Ishikawa (cell line): Measurements from ENCODE around the gene TUT1.

Source experiments
- CEBPB ChIP-seq: IDR thresholded peaks from 2 replicates; pipeline ENCODE4 v1.6.1; 2012
- CREB1 ChIP-seq: IDR thresholded peaks from 2 replicates; pipeline ENCODE4 v1.6.1; 2012; ENCODE audit warnings: low read depth
- EGR1 ChIP-seq: IDR thresholded peaks from 2 replicates; pipeline ENCODE4 v1.6.1; 2012
- EP300 ChIP-seq: IDR thresholded peaks from 2 replicates; pipeline ENCODE4 v1.6.1; 2012; ENCODE audit warnings: borderline replicate concordance
- FOXM1 ChIP-seq: IDR thresholded peaks from 2 replicates; pipeline ENCODE4 v1.6.1; 2012; ENCODE audit warnings: low read depth, borderline replicate concordance
- NFIC ChIP-seq: IDR thresholded peaks from 2 replicates; pipeline ENCODE4 v1.6.1; 2012
- RAD21 ChIP-seq: IDR thresholded peaks from 2 replicates; pipeline ENCODE4 v1.6.1; 2012; ENCODE audit warnings: low read depth
- TAF1 ChIP-seq: IDR thresholded peaks from 2 replicates; pipeline ENCODE4 v1.6.1; 2012; ENCODE audit warnings: low read depth, mild to moderate bottlenecking
- TCF12 ChIP-seq: IDR thresholded peaks from 2 replicates; pipeline ENCODE4 v1.6.1; 2012; ENCODE audit warnings: low read depth
- TEAD4 ChIP-seq: IDR thresholded peaks from 2 replicates; pipeline ENCODE4 v1.6.1; 2012
- YY1 ChIP-seq: IDR thresholded peaks from 2 replicates; pipeline ENCODE4 v1.6.1; 2012; ENCODE audit warnings: low read depth
- ZBTB7A ChIP-seq: IDR thresholded peaks from 2 replicates; pipeline ENCODE4 v1.6.1; 2012; ENCODE audit warnings: low read depth
- TF ChIP-seq, protein P1 (sequence below): IDR thresholded peaks from 2 replicates; pipeline ENCODE4 v1.6.1; 2012
- TF ChIP-seq, protein P2 (sequence below): IDR thresholded peaks from 2 replicates; pipeline ENCODE4 v1.6.1; 2012
- TF ChIP-seq, protein P3 (sequence below): IDR thresholded peaks from 2 replicates; pipeline ENCODE4 v1.6.1; 2012; ENCODE audit warnings: low read depth, mild to moderate bottlenecking

Gene TUT1

DNA sequence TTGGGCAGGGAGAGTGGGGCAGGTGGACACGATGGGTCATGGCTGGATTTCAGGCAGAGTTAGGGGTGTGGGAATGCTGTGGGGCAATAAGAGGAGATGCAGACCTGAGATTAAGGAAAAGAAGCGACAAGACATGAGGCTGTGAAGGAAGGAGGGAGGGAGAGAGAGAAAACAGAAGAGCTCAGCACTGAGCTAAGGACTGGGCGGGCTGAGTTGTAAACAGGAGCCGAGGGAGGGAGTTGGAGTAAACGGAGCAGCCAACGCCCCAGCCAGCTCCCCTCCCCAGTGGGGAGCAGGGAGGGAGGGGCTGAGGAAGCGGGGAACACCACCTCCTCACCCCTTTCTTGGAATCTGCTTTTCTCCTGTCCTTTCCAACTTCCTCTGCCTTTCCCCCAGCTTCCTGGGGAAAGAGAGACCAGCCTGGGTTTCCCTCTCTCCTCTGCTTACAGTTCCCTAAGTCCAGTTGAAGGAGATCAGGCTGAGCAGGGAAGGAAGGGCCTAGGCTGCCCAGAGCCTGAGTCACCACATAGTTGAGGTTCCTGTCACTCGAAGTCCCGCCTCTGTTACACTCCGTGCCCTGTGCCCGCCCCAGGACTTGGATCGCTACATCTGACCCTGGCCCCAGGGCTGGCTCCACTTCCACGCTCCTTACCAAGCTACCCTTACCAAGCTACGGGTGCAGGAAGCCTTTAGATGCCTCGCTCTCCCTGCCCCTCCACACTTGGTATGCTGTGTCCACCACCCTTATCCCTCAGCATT is 38.1 kb downstream of the TUT1 start:
- TF ChIP-seq, protein P1, sequence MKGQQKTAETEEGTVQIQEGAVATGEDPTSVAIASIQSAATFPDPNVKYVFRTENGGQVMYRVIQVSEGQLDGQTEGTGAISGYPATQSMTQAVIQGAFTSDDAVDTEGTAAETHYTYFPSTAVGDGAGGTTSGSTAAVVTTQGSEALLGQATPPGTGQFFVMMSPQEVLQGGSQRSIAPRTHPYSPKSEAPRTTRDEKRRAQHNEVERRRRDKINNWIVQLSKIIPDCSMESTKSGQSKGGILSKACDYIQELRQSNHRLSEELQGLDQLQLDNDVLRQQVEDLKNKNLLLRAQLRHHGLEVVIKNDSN: no peak; the same call in 1 of the 2 replicates
- TF ChIP-seq FOXM1: no peak
- peak; percentile 10; the same call in 1 of the 2 replicates for TF ChIP-seq NFIC
- TF ChIP-seq, protein P2, sequence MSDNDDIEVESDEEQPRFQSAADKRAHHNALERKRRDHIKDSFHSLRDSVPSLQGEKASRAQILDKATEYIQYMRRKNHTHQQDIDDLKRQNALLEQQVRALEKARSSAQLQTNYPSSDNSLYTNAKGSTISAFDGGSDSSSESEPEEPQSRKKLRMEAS: peak; percentile 31
- 0 out of 2 replicates have a peak, but pooled peaks have one; percentile 17 for TF ChIP-seq ZBTB7A
- TF ChIP-seq TEAD4: peak; percentile 81
- TF ChIP-seq EP300: peak; percentile 92

DNA sequence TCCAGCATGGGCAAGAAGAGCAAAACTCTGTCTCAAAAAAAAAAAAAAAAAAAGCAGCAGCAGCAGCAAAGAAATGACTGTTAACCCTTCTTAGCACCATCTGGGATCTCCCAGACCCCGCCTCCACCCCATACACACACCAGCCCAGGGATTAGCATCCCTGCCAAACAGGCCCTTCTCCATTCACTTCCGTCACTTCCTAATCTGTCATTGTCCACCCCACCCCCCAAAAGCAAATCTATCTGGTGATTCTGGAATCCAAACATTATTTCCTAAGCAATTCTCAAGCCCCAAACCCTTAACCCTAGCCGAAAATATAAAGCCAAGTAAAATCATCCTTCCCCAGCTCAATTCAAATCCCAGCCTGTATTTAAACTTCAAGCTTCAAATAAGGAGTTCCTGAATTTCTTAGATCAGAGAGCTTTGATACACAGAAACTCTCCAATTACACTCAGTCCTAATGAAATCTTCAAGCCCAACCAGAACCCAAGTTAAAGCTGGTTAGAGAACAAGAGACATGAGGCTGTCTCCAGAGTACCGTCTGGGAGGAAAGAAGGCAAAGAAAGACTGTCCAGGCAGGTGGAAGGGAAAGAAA is 38.7 kb downstream of the TUT1 start:
- TF ChIP-seq TAF1 (no peak), RAD21 (no peak)

DNA sequence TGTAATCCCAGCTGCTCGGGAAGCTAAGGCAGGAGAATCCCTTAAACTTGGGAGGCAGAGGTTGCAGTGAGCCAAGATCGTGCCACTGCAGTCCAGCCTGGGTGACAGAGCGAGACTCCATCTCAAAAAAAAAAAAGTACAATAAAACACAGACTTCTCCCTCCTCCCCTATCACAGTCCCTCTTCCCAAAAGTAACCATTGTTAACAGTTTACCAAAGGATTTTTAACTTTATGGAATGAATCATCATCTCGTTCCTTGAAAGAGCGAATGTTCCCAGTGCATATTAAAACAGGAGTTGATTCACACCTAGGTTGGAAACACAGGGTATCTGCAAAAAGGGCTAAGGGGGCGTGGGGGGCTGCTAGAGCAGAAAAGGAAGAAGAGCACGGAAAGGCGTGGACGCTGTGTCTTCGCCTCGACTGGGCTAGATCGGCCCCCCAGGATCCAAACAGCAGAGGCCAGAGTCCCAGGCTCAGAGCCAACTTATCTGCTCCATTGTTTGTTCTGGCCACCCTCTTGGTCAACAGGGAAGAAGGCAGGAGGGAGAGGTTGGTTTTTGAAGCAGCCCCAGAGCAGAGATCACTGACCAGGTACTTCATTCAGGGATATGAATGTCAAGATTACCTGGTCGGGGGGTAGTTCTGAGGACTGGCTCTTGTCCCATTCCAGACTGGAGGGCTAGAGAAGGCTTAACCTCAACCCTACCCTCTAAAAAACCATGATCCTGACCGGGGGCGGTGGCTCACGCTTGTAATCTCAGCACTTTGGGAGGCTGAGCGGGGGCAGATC is 42.6 kb downstream of the TUT1 start:
- TF ChIP-seq CEBPB: no peak
- TF ChIP-seq NFIC: peak; percentile 36; the same call in 1 of the 2 replicates

DNA sequence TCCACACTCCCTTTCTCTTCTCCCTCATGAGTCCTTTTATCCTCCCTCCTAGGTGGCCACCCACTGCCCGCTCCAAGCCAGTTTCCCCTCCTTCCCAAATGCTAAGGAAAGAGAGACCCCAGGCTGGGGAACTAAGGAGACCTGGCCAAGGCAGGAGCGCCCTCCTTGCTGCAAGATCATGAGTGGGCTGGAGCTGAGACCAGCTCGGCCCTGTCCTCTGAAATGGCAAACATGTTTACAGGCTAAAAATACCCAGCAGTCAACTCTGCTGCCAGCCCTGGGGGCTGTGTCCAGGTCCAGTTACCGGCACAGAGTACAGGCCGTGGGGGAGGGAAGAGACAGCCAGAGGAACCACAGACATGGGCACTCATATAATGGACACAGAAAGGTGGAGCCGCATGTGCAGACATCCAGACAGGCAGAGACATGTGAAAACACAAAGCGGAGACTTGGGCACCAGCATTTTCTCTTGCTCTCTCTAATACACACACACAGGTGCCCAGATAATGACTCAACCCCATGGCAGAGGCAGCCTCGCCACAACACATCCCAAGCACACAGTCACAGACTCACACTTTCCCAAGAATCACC is 43.5 kb downstream of the TUT1 start:
- TF ChIP-seq FOXM1 (no peak), EP300 (no peak), ZBTB7A (no peak), TAF1 (no peak), CREB1 (no peak), CEBPB (no peak), TCF12 (no peak), EGR1 (no peak)
- TF ChIP-seq, protein P3, sequence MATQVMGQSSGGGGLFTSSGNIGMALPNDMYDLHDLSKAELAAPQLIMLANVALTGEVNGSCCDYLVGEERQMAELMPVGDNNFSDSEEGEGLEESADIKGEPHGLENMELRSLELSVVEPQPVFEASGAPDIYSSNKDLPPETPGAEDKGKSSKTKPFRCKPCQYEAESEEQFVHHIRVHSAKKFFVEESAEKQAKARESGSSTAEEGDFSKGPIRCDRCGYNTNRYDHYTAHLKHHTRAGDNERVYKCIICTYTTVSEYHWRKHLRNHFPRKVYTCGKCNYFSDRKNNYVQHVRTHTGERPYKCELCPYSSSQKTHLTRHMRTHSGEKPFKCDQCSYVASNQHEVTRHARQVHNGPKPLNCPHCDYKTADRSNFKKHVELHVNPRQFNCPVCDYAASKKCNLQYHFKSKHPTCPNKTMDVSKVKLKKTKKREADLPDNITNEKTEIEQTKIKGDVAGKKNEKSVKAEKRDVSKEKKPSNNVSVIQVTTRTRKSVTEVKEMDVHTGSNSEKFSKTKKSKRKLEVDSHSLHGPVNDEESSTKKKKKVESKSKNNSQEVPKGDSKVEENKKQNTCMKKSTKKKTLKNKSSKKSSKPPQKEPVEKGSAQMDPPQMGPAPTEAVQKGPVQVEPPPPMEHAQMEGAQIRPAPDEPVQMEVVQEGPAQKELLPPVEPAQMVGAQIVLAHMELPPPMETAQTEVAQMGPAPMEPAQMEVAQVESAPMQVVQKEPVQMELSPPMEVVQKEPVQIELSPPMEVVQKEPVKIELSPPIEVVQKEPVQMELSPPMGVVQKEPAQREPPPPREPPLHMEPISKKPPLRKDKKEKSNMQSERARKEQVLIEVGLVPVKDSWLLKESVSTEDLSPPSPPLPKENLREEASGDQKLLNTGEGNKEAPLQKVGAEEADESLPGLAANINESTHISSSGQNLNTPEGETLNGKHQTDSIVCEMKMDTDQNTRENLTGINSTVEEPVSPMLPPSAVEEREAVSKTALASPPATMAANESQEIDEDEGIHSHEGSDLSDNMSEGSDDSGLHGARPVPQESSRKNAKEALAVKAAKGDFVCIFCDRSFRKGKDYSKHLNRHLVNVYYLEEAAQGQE: no peak
- TF ChIP-seq, protein P2: no peak
- TF ChIP-seq, protein P1: no peak

DNA sequence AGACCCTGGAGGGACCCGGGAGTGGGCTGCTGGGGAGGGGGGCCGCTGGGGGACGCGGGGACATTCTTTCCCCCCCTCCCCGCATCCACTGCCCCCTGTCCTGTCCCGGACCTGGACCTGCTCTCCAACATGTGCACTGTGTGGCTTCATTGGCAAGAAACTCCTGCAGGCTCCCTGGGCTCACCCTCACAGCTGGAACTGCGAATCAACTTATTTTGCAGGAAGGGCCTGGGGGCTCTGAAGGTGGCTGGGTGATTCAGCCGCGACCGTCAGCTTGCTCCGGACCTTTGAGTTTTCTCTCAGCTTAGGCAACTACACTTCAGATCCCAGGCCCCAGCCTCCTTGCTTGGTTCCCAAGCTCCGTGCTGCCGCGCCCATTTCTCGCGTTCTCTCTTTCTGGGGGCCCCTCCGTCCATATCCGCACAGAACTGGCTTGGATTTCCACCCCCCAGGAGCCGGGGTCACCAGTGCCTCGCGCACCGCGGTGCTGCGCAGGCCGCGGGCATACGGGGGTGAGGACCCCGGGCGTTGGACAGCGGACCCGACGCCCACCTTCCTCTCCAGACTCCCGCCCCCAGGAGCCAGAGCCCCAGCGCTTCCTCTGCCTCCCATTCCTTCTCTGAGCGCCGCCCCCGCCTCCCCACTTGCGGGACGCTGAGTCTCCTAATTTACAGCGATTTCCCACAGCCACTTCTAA is 44.2 kb downstream of the TUT1 start:
- TF ChIP-seq ZBTB7A (peak; percentile 32; the same call in 1 of the 2 replicates), NFIC (no peak)

DNA sequence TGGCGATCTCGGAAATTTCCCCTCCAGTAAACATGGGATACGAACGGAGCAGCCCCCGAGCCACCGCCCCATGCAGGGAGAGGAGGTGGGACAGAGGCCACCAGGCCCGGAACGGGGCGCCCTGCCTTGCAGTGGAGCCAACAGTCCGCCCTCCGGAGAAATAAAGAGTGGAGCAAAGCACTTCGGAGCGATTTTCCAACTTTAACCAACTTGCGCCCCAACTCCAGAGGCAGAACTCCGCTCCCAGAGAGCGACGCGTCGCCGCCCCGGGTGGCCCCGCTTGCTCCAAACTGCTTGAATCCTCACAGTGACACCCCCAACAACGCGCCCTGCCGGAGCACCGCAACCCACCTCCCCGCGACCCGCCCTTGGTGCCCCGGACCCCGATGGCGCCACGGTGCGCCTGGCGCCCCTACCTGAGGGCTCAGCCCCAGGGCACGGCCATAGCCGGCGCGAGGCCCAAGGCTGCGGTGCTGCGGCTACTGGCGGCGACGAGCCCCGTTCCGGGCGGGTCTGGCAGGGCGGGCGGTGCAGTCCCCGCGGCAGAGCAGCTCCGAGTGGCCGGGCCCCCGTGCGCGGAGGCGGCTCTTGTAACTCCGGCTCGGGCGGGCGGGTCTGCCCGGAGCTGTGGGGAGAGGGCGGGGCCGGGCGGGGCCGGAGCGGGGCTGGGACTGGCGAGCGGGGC is 44.9 kb downstream of the TUT1 start, which contains the start of gene AHNAK:
Gene AHNAK (minus strand): TSS at position 563 of the 685 bp plus-strand sequence. CDS start 10,708 bp downstream, outside the sequence.
- TF ChIP-seq CEBPB: no peak
- TF ChIP-seq YY1: no peak
- TF ChIP-seq NFIC: no peak
- TF ChIP-seq EP300: no peak
- TF ChIP-seq, protein P2: peak; percentile 16; the same call in 1 of the 2 replicates
- TF ChIP-seq, protein P3: 0 out of 2 replicates have a peak, but pooled peaks have one; percentile 9
- TF ChIP-seq RAD21: no peak
- TF ChIP-seq ZBTB7A: 0 out of 2 replicates have a peak, but pooled peaks have one; percentile 5
- peak; percentile 55; the same call in 1 of the 2 replicates for TF ChIP-seq TAF1
- TF ChIP-seq TCF12: no peak
- TF ChIP-seq EGR1: peak; percentile 42
- no peak for TF ChIP-seq FOXM1
- TF ChIP-seq CREB1: no peak
- TF ChIP-seq, protein P1: no peak
- no peak for TF ChIP-seq TEAD4
